Liver (tissue), 3 donors: Measurements from ENCODE around the gene CDH22.

Experiments
- EGR1 ChIP-seq, 2 donors: IDR thresholded peaks; 2 replicates each; pipeline ENCODE4 v1.6.1; 2016 to 2018; ENCODE audit warnings: antibody characterized with exemption in 2 of 2, low read depth in 2 of 2
- FOXA1 ChIP-seq: IDR thresholded peaks from 2 replicates; pipeline ENCODE4 v1.6.1; 2016; ENCODE audit warnings: antibody characterized with exemption
- GABPA ChIP-seq, 2 donors: IDR thresholded peaks in 1 of 2; conservative IDR thresholded peaks in 1 of 2; 2 replicates each; pipeline ENCODE4 v1.6.1; 2016; ENCODE audit warnings: antibody characterized with exemption in 2 of 2, mild to moderate bottlenecking in 1 of 2, moderate library complexity in 1 of 2
- JUND ChIP-seq, 2 donors: IDR thresholded peaks; 2 replicates each; pipeline ENCODE4 v1.6.1; 2016; ENCODE audit warnings: antibody characterized with exemption in 2 of 2
- RAD21 ChIP-seq, 2 donors: IDR thresholded peaks; 2 replicates each; pipeline ENCODE4 v1.6.1; 2016; ENCODE audit warnings: antibody characterized with exemption in 2 of 2, mild to moderate bottlenecking in 2 of 2
- RXRA ChIP-seq, 2 donors: IDR thresholded peaks; 2 replicates each; pipeline ENCODE4 v1.6.1; 2017 to 2018; ENCODE audit warnings: antibody characterized with exemption in 2 of 2, mild to moderate bottlenecking in 1 of 2
- SP1 ChIP-seq: IDR thresholded peaks from 2 replicates; pipeline ENCODE4 v1.6.1; 2018; ENCODE audit warnings: antibody characterized with exemption, mild to moderate bottlenecking
- TAF1 ChIP-seq: conservative IDR thresholded peaks from 2 replicates; pipeline ENCODE4 v1.6.1; 2016; ENCODE audit warnings: antibody characterized with exemption, mild to moderate bottlenecking
- TF ChIP-seq, protein P1 (sequence below): fragments of 150-350 bp; IDR thresholded peaks from 2 replicates; pipeline ENCODE4 v1.5.1; 2017; ENCODE audit warnings: improper control_type of control experiment, low read depth, low read length; ENCODE audit not compliant: missing input control
- TF ChIP-seq, protein P2 (sequence below): IDR thresholded peaks from 2 replicates; pipeline ENCODE4 v1.6.1; 2016; ENCODE audit warnings: antibody characterized with exemption
- TF ChIP-seq, protein P3 (sequence below): IDR thresholded peaks from 2 replicates; pipeline ENCODE4 v1.6.1; 2016; ENCODE audit warnings: antibody characterized with exemption, mild to moderate bottlenecking
- TF ChIP-seq, protein P4 (sequence below): IDR thresholded peaks from 2 replicates; pipeline ENCODE4 v1.6.1; 2016; ENCODE audit warnings: antibody characterized with exemption
- donor health status: healthy.
- donor health status: healthy.

DNA sequence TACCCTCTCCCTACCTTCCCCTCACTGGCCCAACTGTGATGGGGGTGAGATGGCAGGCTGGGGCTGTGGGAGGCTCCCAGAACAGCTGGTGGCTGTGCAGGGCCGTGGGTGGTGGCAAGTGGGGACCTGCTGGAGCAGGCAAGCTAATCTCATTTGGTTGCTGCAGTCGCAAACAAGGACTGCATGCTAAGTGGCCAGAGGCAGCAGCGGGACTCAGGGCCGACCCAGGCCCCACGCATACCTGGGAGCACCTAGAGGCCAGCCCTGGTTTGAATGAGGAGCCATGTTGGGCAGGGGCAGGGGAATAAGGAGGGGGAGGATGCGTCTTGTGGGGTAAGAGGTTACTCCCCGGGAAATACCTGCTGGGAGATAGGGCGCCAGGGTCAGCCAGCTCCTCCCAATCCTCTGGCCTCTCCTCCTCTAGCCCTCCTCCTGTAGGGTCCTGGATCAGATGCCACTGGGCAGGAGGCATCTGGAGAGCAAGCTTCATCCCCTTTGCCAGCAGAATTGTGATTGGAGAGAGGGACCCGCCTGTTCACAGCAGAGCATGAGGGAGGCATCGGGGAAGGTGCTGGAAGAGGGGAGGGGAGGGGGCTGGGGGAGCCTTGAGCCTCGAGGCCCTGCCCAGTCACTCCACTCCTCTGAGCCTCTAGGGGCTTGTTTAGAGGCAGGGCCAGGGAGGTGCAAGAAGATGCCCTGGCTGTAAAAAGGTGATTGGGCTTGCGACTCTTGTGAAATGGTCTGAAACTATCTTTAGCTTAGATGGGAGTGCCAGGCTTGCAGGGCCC, 24.3 kb upstream of the CDH22 start:
- TF ChIP-seq RXRA (IDR thresholded peaks at IDR 0.05) (no peak), RAD21 (IDR thresholded peaks at IDR 0.05) (no peak), GABPA (IDR thresholded peaks at IDR 0.05 in 1 of 2, conservative IDR thresholded peaks at IDR 0.05 in 1 of 2) (no peak), FOXA1 (no peak), TAF1 (no peak), SP1 (no peak), JUND (IDR thresholded peaks at IDR 0.05) (no peak), EGR1 (IDR thresholded peaks at IDR 0.05; ENCODE audit: low read depth in 2 of 2) (no peak)
- TF ChIP-seq, protein P1, sequence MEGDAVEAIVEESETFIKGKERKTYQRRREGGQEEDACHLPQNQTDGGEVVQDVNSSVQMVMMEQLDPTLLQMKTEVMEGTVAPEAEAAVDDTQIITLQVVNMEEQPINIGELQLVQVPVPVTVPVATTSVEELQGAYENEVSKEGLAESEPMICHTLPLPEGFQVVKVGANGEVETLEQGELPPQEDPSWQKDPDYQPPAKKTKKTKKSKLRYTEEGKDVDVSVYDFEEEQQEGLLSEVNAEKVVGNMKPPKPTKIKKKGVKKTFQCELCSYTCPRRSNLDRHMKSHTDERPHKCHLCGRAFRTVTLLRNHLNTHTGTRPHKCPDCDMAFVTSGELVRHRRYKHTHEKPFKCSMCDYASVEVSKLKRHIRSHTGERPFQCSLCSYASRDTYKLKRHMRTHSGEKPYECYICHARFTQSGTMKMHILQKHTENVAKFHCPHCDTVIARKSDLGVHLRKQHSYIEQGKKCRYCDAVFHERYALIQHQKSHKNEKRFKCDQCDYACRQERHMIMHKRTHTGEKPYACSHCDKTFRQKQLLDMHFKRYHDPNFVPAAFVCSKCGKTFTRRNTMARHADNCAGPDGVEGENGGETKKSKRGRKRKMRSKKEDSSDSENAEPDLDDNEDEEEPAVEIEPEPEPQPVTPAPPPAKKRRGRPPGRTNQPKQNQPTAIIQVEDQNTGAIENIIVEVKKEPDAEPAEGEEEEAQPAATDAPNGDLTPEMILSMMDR: no peak
- TF ChIP-seq, protein P2, sequence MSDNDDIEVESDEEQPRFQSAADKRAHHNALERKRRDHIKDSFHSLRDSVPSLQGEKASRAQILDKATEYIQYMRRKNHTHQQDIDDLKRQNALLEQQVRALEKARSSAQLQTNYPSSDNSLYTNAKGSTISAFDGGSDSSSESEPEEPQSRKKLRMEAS: no peak
- TF ChIP-seq, protein P3, sequence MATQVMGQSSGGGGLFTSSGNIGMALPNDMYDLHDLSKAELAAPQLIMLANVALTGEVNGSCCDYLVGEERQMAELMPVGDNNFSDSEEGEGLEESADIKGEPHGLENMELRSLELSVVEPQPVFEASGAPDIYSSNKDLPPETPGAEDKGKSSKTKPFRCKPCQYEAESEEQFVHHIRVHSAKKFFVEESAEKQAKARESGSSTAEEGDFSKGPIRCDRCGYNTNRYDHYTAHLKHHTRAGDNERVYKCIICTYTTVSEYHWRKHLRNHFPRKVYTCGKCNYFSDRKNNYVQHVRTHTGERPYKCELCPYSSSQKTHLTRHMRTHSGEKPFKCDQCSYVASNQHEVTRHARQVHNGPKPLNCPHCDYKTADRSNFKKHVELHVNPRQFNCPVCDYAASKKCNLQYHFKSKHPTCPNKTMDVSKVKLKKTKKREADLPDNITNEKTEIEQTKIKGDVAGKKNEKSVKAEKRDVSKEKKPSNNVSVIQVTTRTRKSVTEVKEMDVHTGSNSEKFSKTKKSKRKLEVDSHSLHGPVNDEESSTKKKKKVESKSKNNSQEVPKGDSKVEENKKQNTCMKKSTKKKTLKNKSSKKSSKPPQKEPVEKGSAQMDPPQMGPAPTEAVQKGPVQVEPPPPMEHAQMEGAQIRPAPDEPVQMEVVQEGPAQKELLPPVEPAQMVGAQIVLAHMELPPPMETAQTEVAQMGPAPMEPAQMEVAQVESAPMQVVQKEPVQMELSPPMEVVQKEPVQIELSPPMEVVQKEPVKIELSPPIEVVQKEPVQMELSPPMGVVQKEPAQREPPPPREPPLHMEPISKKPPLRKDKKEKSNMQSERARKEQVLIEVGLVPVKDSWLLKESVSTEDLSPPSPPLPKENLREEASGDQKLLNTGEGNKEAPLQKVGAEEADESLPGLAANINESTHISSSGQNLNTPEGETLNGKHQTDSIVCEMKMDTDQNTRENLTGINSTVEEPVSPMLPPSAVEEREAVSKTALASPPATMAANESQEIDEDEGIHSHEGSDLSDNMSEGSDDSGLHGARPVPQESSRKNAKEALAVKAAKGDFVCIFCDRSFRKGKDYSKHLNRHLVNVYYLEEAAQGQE: no peak
- TF ChIP-seq, protein P4, sequence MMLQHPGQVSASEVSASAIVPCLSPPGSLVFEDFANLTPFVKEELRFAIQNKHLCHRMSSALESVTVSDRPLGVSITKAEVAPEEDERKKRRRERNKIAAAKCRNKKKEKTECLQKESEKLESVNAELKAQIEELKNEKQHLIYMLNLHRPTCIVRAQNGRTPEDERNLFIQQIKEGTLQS: no peak
